Mesendoderm (in vitro differentiated cells): ENCODE data around the gene ID4. TPM values are rescaled to one million over a fixed set of nuclear protein-coding genes. Genes with fewer than 3 reads are reported as not detected.

Experiments used
- DNase-seq: peaks from one replicate; pipeline ENCODE4 v3.0.0; 2013
- H2AK5ac ChIP-seq: 2 replicates; pipeline ENCODE4 v1.6.1; 2013; ENCODE audit warnings: low read length, inconsistent platforms
- H2BK120ac ChIP-seq: 2 replicates; pipeline ENCODE4 v1.6.1; 2013; ENCODE audit warnings: low read depth, mild to moderate bottlenecking, low read length, moderate library complexity, mixed read lengths
- H2BK15ac ChIP-seq: replicated peaks from 2 replicates; pipeline ENCODE4 v1.6.1; 2013; ENCODE audit warnings: low read depth, mild to moderate bottlenecking, moderate library complexity
- H2BK5ac ChIP-seq: 2 replicates; pipeline ENCODE4 v1.6.1; 2013; ENCODE audit warnings: low read length, inconsistent platforms
- H3K18ac ChIP-seq: 2 replicates; pipeline ENCODE4 v1.6.1; 2013; ENCODE audit warnings: mild to moderate bottlenecking, low read length, mixed read lengths
- H3K23ac ChIP-seq: one replicate; pipeline ENCODE4 v1.6.1; 2013; ENCODE audit warnings: low read length
- H3K27ac ChIP-seq: 2 replicates; pipeline ENCODE4 v1.5.1; 2013; ENCODE audit warnings: low read depth, mild to moderate bottlenecking, inconsistent platforms, low read length, moderate library complexity
- H3K27me3 ChIP-seq: 2 replicates; pipeline ENCODE4 v1.6.1; 2013; ENCODE audit warnings: low read length, control low read depth, mild to moderate bottlenecking, inconsistent platforms; ENCODE audit not compliant: insufficient read depth, poor library complexity
- H3K36me3 ChIP-seq: 2 replicates; pipeline ENCODE4 v1.6.1; 2013; ENCODE audit warnings: low read length, inconsistent platforms; ENCODE audit not compliant: control insufficient read depth, insufficient read depth
- H3K4ac ChIP-seq: one replicate; pipeline ENCODE4 v1.6.1; 2013; ENCODE audit warnings: low read depth, mild to moderate bottlenecking, low read length, moderate library complexity
- H3K4me1 ChIP-seq: 2 replicates; pipeline ENCODE4 v1.6.1; 2013; ENCODE audit warnings: low read depth, low read length, inconsistent platforms; ENCODE audit not compliant: control insufficient read depth
- H3K4me2 ChIP-seq: 2 replicates; pipeline ENCODE4 v1.6.1; 2013; ENCODE audit warnings: low read length
- H3K4me3 ChIP-seq: 2 replicates; pipeline ENCODE4 v1.5.1; 2013; ENCODE audit warnings: mild to moderate bottlenecking, low read length
- H3K56ac ChIP-seq: one replicate; pipeline ENCODE4 v1.6.1; 2013; ENCODE audit warnings: low read length
- H3K79me1 ChIP-seq: 2 replicates; pipeline ENCODE4 v1.6.1; 2013; ENCODE audit warnings: low read length, inconsistent platforms
- H3K79me2 ChIP-seq: 2 replicates; pipeline ENCODE4 v1.6.1; 2013; ENCODE audit warnings: mild to moderate bottlenecking, low read length; ENCODE audit not compliant: control insufficient read depth, insufficient read depth
- H3K9ac ChIP-seq: 2 replicates; pipeline ENCODE4 v1.6.1; 2013; ENCODE audit warnings: low read length, inconsistent platforms
- H4K5ac ChIP-seq: one replicate; pipeline ENCODE4 v1.6.1; 2013; ENCODE audit warnings: low read length
- H4K8ac ChIP-seq: one replicate; pipeline ENCODE4 v1.6.1; 2013; ENCODE audit warnings: low read depth, mild to moderate bottlenecking, control low read depth, low read length, moderate library complexity
- WGBS: extraction: QIAGEN DNeasy Blood & Tissue Kit; methylation state at CpG from one replicate; pipeline ENCODE4 v1.1.7; 2013; ENCODE audit warnings: low lambda C conversion rate, missing lambda C conversion rate; ENCODE audit not compliant: insufficient coverage; ENCODE audit errors: extremely low coverage; 5-methylcytosine and 5-hydroxymethylcytosine counted together
- polyA plus RNA-seq, 2 experiments: library from polyadenylated mRNA; stranded (reverse); fragments of 200-250 nt; gene quantifications; one replicate each; pipeline ENCODE4 v1.2.3, GENCODE V29; 2013

The ID4 gene
- polyA plus RNA-seq (2013, experiment 1 of 2): 21.2 TPM
- 20.1 TPM for polyA plus RNA-seq (2013, experiment 2 of 2)

GRCh38 chr6:19836799-19837510 is at the start of gene ID4:
TSS of gene ID4 (plus strand) at chr6:19837370. CDS start at chr6:19837755, 385 bp downstream.
- Histone ChIP-seq H2AK5ac (no peak within 1 kb of the TSS), H3K4me1 (no peaks in the 10 kb centered on the region), H3K4ac (no peak within 1 kb of the TSS), H3K79me2 (peaks cover 22% of the 10 kb centered on the region), H3K18ac (peak within 1 kb of the TSS; percentile 96), H3K27ac (peak within 1 kb of the TSS; percentile 90), H4K5ac (no peak within 1 kb of the TSS), H2BK15ac (no peak within 1 kb of the TSS), H3K79me1 (no peaks in the 10 kb centered on the region), H3K23ac (peak within 1 kb of the TSS; percentile 84), H3K27me3 (no peaks in the 10 kb centered on the region), H2BK120ac (no peak within 1 kb of the TSS), H3K56ac (peak within 1 kb of the TSS; percentile 94), H4K8ac (no peak within 1 kb of the TSS), H3K9ac (peak within 1 kb of the TSS; percentile 91), H2BK5ac (peak within 1 kb of the TSS; percentile 61), H3K36me3 (no peaks in the 10 kb centered on the region), H3K4me3 (peak within 1 kb of the TSS; percentile 50), H3K4me2 (peak within 1 kb of the TSS; percentile 72)
- peak; percentile 99 for DNase-seq
- WGBS: no CpG with 5 or more reads among the region's 71 CpGs

GRCh38 chr6:19788686-19789085 is 48.5 kb upstream of the ID4 start:
- Histone ChIP-seq H2BK5ac (no peak overlapping the region), H3K23ac (no peak overlapping the region), H3K56ac (no peak overlapping the region), H4K5ac (no peak overlapping the region), H3K36me3 (no peaks in the 10 kb centered on the region), H3K18ac (no peak overlapping the region), H2AK5ac (no peak overlapping the region), H3K4me3 (no peak overlapping the region), H3K27me3 (no peaks in the 10 kb centered on the region), H2BK120ac (no peak overlapping the region), H3K4me1 (no peaks in the 10 kb centered on the region), H3K4me2 (no peak overlapping the region), H3K79me2 (no peaks in the 10 kb centered on the region), H4K8ac (no peak overlapping the region), H2BK15ac (no peak overlapping the region), H3K79me1 (no peaks in the 10 kb centered on the region), H3K9ac (no peak overlapping the region), H3K27ac (no peak overlapping the region), H3K4ac (no peak overlapping the region)
- no CpG with 5 or more reads among the region's 1 CpG for WGBS
- no peak for DNase-seq

GRCh38 chr6:19789100-19789803 is 47.9 kb upstream of the ID4 start:
- no CpG with 5 or more reads among the region's 6 CpGs for WGBS
- Histone ChIP-seq H3K36me3 (no peaks in the 10 kb centered on the region), H3K18ac (no peak overlapping the region), H3K27ac (no peak overlapping the region), H3K27me3 (no peaks in the 10 kb centered on the region), H3K4ac (no peak overlapping the region), H2AK5ac (no peak overlapping the region), H2BK120ac (no peak overlapping the region), H4K8ac (no peak overlapping the region), H3K56ac (no peak overlapping the region), H3K4me2 (no peak overlapping the region), H3K79me2 (no peaks in the 10 kb centered on the region), H4K5ac (no peak overlapping the region), H2BK15ac (no peak overlapping the region), H3K23ac (no peak overlapping the region), H3K4me3 (no peak overlapping the region), H3K9ac (no peak overlapping the region), H3K4me1 (no peaks in the 10 kb centered on the region), H2BK5ac (no peak overlapping the region), H3K79me1 (no peaks in the 10 kb centered on the region)
- no peak for DNase-seq

GRCh38 chr6:19791267-19791666 is 45.9 kb upstream of the ID4 start:
- no peaks in the 10 kb centered on the region for H3K36me3 ChIP-seq
- no CpG with 5 or more reads among the region's 2 CpGs for WGBS
- no peak overlapping the region for H4K8ac ChIP-seq

GRCh38 chr6:19795211-19795610 is 42.0 kb upstream of the ID4 start:
- Histone ChIP-seq H3K18ac (no peak overlapping the region), H4K8ac (no peak overlapping the region), H3K4me2 (no peak overlapping the region), H3K23ac (no peak overlapping the region), H3K79me2 (no peaks in the 10 kb centered on the region), H2BK15ac (no peak overlapping the region), H3K79me1 (no peaks in the 10 kb centered on the region), H3K4ac (no peak overlapping the region), H4K5ac (no peak overlapping the region), H3K9ac (no peak overlapping the region), H3K36me3 (no peaks in the 10 kb centered on the region), H2BK5ac (no peak overlapping the region), H3K27me3 (no peaks in the 10 kb centered on the region), H3K4me3 (no peak overlapping the region), H3K27ac (no peak overlapping the region), H2AK5ac (no peak overlapping the region), H3K56ac (no peak overlapping the region), H3K4me1 (no peaks in the 10 kb centered on the region), H2BK120ac (no peak overlapping the region)
- no peak for DNase-seq

More at GRCh38 chr6:19791267-19791666, 45.9 kb upstream of the ID4 start:
- Histone ChIP-seq H2AK5ac (no peak overlapping the region), H3K4me2 (no peak overlapping the region), H4K5ac (no peak overlapping the region), H2BK120ac (no peak overlapping the region), H3K18ac (no peak overlapping the region), H3K9ac (no peak overlapping the region), H2BK15ac (no peak overlapping the region), H3K79me1 (no peaks in the 10 kb centered on the region), H2BK5ac (no peak overlapping the region), H3K4ac (no peak overlapping the region), H3K23ac (no peak overlapping the region), H3K27me3 (no peaks in the 10 kb centered on the region), H3K27ac (no peak overlapping the region), H3K4me3 (no peak overlapping the region), H3K79me2 (no peaks in the 10 kb centered on the region), H3K56ac (no peak overlapping the region), H3K4me1 (no peaks in the 10 kb centered on the region)
- no peak for DNase-seq
